Retinal pigment epithelial cell (primary cell): ENCODE results near the gene ANKRD39.
"Not testable (repeated sequence)": the region's sequence is repeated elsewhere in the genome, so short reads cannot be mapped to it uniquely, and the experiment has no call there.

Experiments
- DNase-seq: peaks from one replicate; pipeline ENCODE4 v3.0.0-alpha.2; 2010; ENCODE audit warnings: low read depth
- H3K4me3 ChIP-seq: 2 replicates; pipeline ENCODE4 v1.5.1; 2011; ENCODE audit warnings: mild to moderate bottlenecking, low read length, control low read depth, moderate library complexity
- CTCF ChIP-seq: conservative IDR thresholded peaks from 2 replicates; pipeline ENCODE4 v1.5.1; 2011; ENCODE audit warnings: low read depth, low read length, control low read depth, inconsistent platforms

ANKRD39 gene

GRCh38 chr2:96891591-96892333, 33.9 kb upstream of the ANKRD39 start:
- no peak for TF ChIP-seq CTCF
- H3K4me3 ChIP-seq: no peak overlapping the region
- DNase-seq: no peak

DNA sequence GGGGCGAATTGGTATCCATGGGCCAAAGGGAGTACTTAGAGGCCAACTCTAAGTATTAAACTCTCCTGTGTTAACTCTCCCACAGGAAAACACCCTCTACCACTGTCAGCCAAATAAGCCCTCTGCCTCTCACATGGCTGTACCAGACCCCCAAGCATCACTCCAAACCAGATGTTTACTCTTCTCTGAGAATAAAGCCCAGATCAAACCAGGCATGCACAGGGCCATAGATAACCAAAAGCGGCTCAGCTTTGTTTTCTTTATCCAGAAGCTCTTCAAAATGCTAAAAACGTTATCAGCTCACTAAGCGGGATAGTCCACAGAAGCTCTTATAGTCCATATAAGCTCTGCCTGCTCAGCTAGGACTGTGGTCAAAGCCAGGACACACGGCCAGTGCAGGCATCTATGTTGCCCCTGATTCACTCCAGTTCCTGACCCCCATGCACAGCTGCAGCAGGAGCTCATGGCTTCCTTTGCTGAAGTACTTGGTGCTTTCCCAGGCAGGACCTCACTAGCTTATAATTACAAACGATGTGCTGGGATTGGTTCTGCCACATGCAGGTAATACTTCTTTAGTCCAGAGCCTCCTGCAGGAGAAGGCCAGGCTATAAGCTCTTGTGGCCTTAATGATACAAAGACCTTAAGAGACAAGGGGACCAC, 33.0 kb upstream of the ANKRD39 start:
- no peak for TF ChIP-seq CTCF
- no peak for DNase-seq
- H3K4me3 ChIP-seq: no peak overlapping the region

DNA sequence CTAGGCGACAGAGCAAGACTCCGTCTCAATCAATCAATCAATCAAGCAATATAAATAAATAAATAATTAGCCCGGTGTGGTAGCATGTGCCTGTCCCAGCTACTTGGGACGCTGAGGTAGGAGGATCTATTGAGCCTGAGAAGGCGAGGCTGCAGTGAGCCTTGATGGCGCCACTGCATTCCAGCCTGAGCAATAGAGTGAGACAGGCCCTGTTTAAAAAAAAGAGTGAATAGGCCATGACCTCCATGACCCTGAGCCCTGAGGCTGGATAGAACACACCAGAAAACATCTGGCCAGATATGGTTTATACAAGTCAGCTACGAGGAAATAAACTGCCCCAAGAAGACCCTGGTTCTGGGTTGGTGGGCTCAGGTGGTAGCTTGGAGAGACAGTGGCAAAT, 32.4 kb upstream of the ANKRD39 start:
- DNase-seq: no peak
- H3K4me3 ChIP-seq: no peak overlapping the region
- TF ChIP-seq CTCF: no peak

DNA sequence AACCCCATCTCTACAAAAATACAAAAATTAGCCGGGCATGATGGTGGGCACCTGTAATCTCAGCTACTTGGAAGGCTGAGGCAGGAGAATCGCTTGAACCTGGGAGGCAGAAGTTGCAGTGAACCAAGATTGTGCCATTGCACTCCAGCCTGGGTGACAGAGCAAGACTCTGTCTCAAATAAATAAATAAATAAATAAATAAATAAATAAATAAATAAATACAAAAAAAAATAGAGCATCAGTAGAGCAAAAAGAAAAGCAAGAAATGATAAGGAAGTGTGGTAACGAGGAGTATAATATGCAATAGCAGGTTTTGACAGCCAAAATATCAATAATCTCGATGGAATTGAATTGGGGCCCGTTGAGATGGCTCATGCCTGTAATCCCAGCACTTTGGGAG, 31.7 kb upstream of the ANKRD39 start:
- not testable (repeated sequence) for DNase-seq, H3K4me3 ChIP-seq

DNA sequence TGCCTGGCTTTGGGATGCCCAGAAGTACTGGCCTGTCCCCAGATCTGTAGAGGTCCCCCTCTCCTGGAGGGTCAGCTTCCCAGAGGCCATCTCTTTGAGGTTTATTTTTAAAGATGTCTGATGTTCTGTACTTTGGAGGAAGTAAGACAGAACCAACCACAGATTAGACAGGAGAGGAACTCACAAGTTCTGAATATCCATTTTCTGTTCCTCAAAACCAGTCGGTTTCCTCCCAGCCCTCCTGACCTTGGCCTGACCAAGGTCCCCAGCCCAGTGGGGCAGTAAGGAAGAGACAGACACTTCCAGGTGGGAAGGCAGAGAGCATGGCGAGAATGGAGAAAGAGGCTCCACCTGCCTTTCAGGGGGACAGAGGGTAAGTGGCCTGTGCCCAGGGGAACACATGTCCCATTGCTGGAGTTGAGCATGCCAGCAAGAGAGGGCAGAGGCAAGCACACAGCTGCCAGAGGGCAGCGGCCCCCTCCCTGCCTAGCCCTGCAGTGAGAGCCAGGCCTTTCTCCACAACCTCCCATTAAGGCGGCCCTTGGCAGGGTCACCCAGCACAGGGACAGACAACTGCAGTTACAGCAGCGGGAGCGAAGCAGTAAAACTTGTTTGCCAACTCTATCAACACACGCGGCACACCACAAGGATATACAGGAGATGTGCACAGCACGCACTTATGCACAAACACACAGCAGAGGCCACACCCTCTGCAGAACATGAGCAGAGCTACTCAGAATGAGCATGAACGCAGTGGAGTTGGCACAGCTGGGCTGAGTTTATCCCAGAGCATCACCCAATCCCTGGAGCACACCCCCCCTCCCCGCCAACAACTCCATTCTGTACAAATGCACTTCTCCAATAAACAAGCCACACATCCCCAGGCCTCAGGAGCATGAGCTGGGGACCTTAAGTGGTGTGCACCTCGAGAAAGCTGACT, 30.5 kb upstream of the ANKRD39 start:
- no peak overlapping the region for H3K4me3 ChIP-seq
- no peak for DNase-seq
- no peak for TF ChIP-seq CTCF

DNA sequence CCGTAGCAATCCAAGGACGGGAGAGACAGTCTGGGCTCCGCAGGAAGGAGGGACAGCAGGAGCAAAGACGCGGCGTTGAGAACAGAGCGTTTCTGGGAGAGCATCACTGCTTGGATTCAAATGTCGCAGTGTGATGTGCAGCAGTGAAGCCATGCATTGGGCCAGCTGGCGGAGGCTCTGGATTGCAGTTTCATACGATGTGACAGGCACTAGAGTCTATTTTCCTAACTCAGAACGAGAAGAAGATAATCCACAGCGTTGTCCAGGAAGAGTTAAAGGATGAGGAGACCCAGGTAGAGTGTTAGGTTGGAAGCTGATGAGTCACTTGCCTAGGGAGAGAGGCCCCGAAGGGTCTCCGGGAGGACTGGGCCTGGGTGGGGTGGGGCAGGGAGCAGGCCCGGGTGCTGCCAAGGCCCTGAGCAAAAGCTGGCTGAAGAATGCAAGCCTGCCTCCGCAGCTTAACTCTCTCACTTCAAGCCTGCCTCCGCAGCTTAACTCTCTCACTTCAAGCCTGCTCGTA, 29.7 kb upstream of the ANKRD39 start:
- H3K4me3 ChIP-seq: no peak overlapping the region
- TF ChIP-seq CTCF: no peak
- DNase-seq: peak; percentile 51

GRCh38 chr2:96885432-96886347, 27.9 kb upstream of the ANKRD39 start:
- no peak overlapping the region for H3K4me3 ChIP-seq
- TF ChIP-seq CTCF: no peak
- DNase-seq: no peak
